Measurements from ENCODE around the gene MPP1. TPM values are rescaled to one million over a fixed set of nuclear protein-coding genes. Genes with fewer than 3 reads are reported as not detected.

Gene MPP1
- total RNA-seq, 1 experiment from 2014 or later: 27.0 TPM

DNA sequence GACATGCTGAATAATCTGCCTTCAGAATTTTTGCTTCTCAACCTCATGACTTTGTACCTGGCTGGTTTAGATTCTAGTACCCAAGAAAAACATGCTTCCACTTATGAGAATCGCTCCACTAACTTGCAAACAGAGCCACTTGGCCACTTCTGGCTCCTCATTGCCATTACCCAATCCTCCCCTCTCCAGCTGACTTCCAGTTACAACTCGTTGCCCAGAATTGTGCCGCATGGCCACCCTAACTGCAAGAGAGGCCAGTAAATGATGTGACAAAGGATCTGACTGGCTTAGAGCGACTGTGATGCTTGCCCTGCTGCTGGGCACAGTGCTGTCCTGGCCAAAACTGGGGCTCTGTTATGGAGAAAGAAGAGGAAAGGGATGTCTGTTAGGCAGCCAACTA is 46.6 kb downstream of the MPP1 start:
- DNase-seq: no peak
- intact Hi-C loops (cut with micrococcal nuclease; ENCODE audit: unreplicated experiment): no loop called here
- Histone ChIP-seq H3K36me3 (ENCODE audit: control insufficient read depth, insufficient read depth, low read length) (no peaks in the 10 kb centered on the region), H3K4me3 (ENCODE audit: low read depth, low read length) (no peak overlapping the region), H3K9me3 (no peaks in the 10 kb centered on the region), H3K27me3 (replicated peaks; ENCODE audit: control insufficient read depth, insufficient read depth, low read length) (no peaks in the 10 kb centered on the region), H3K4me1 (no peaks in the 10 kb centered on the region)
- Mint-ChIP-seq H3K4me1 (ENCODE audit: low read depth, unreplicated experiment) (no peaks in the 10 kb centered on the region), H3K36me3 (ENCODE audit: insufficient read depth, unreplicated experiment) (peaks cover 9% of the 10 kb centered on the region), H3K27ac (ENCODE audit: unreplicated experiment) (no peak overlapping the region), H3K27me3 (ENCODE audit: insufficient read depth, unreplicated experiment) (no peaks in the 10 kb centered on the region), H3K4me3 (ENCODE audit: unreplicated experiment) (no peak overlapping the region), H3K9me3 (ENCODE audit: unreplicated experiment) (no peaks in the 10 kb centered on the region)
- TF ChIP-seq, protein P1, sequence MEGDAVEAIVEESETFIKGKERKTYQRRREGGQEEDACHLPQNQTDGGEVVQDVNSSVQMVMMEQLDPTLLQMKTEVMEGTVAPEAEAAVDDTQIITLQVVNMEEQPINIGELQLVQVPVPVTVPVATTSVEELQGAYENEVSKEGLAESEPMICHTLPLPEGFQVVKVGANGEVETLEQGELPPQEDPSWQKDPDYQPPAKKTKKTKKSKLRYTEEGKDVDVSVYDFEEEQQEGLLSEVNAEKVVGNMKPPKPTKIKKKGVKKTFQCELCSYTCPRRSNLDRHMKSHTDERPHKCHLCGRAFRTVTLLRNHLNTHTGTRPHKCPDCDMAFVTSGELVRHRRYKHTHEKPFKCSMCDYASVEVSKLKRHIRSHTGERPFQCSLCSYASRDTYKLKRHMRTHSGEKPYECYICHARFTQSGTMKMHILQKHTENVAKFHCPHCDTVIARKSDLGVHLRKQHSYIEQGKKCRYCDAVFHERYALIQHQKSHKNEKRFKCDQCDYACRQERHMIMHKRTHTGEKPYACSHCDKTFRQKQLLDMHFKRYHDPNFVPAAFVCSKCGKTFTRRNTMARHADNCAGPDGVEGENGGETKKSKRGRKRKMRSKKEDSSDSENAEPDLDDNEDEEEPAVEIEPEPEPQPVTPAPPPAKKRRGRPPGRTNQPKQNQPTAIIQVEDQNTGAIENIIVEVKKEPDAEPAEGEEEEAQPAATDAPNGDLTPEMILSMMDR (IDR thresholded peaks at IDR 0.05; ENCODE audit: insufficient read depth in 1 of 2, low read depth in 1 of 2, low read length in 1 of 2, severe bottlenecking in 1 of 2, unreplicated experiment in 1 of 2): no peak
- POLR2A ChIA-PET: no interaction called here
- CTCF ChIA-PET: no interaction called here
- BruUV-seq (replicated peaks): no TSS peak

DNA sequence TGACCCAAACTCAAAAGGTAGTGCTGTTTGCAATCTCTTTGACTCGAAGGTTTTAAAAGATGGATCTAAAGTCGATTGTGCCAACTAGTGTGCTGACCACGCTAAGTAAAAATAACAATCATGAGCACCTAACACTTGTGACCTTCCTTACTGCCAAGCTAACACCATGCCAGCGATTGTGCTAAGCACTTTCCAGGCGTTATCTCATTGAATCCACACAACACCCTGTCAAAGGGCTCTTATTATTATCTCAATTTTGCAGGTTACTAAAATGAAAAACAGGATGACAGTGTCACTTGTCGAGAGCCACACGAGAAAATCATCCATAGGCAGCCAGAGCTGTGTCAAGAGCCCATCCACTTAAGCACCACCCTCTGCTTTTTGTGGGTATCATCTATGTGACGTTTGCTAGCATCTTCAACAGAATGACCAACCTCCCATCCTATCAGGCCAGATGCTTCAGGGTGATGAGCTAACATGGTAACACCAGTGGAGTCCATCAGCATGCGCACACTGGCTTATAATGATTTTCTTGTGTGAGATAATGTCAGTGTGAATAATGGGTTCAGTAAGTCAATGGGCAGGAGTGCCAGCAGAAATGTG is 53.5 kb downstream of the MPP1 start:
- BruUV-seq (replicated peaks): no TSS peak
- ChIA-PET POLR2A (no interaction called here), CTCF (no interaction called here)
- Mint-ChIP-seq H3K4me1 (ENCODE audit: low read depth, unreplicated experiment) (no peaks in the 10 kb centered on the region), H3K27ac (ENCODE audit: unreplicated experiment) (no peak overlapping the region), H3K4me3 (ENCODE audit: unreplicated experiment) (peak overlapping the region; percentile 59), H3K9me3 (ENCODE audit: unreplicated experiment) (no peaks in the 10 kb centered on the region), H3K36me3 (ENCODE audit: insufficient read depth, unreplicated experiment) (no peaks in the 10 kb centered on the region), H3K27me3 (ENCODE audit: insufficient read depth, unreplicated experiment) (peaks cover 17% of the 10 kb centered on the region)
- H3K4me1 ChIP-seq: no peaks in the 10 kb centered on the region
- intact Hi-C loops (cut with micrococcal nuclease; ENCODE audit: unreplicated experiment): no loop called here
- TF ChIP-seq, protein P1 (IDR thresholded peaks at IDR 0.05; ENCODE audit: insufficient read depth in 1 of 2, low read depth in 1 of 2, low read length in 1 of 2, severe bottlenecking in 1 of 2, unreplicated experiment in 1 of 2): no peak
- DNase-seq: no peak
- no peaks in the 10 kb centered on the region for H3K36me3 ChIP-seq (ENCODE audit: control insufficient read depth, insufficient read depth, low read length)
- no peak overlapping the region for H3K4me3 ChIP-seq (ENCODE audit: low read depth, low read length)
- 0 out of 2 replicates have a peak, but pooled peaks cover 2% of the 10 kb centered on the region for H3K27me3 ChIP-seq (replicated peaks; ENCODE audit: control insufficient read depth, insufficient read depth, low read length)
- H3K9me3 ChIP-seq: no peaks in the 10 kb centered on the region

DNA sequence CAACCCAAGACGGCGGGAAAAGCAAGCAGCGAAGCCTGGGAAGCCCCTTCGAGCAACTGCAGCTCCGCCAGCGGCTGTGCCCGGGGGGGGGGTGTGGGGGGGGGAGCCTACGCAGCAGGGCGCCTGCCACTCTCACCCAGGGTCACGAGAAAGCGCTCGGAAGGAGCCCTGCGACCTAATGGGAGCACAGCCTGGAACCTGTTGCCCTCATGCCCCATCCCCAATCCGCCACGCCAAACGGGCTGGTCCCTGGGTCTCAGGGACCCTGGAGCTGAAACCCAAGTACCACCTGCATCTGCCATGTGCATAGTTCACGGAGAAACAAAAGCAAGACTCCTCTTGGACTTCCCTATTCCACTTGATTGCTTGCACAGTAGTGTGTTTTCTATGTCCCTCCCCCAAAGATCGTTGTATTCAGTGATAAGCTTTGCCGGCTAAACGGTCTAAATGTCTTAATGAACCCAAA is 54.0 kb downstream of the MPP1 start:
- no TSS peak for BruUV-seq (replicated peaks)
- Histone ChIP-seq H3K9me3 (no peaks in the 10 kb centered on the region), H3K4me3 (ENCODE audit: low read depth, low read length) (no peak overlapping the region; the same call in 1 of the 2 replicates), H3K27me3 (replicated peaks; ENCODE audit: control insufficient read depth, insufficient read depth, low read length) (0 out of 2 replicates have a peak, but pooled peaks cover 2% of the 10 kb centered on the region), H3K4me1 (no peaks in the 10 kb centered on the region), H3K36me3 (ENCODE audit: control insufficient read depth, insufficient read depth, low read length) (no peaks in the 10 kb centered on the region)
- Mint-ChIP-seq H3K36me3 (ENCODE audit: insufficient read depth, unreplicated experiment) (no peaks in the 10 kb centered on the region), H3K27ac (ENCODE audit: unreplicated experiment) (no peak overlapping the region), H3K4me1 (ENCODE audit: low read depth, unreplicated experiment) (no peaks in the 10 kb centered on the region), H3K9me3 (ENCODE audit: unreplicated experiment) (no peaks in the 10 kb centered on the region), H3K27me3 (ENCODE audit: insufficient read depth, unreplicated experiment) (peaks cover 17% of the 10 kb centered on the region), H3K4me3 (ENCODE audit: unreplicated experiment) (peak overlapping the region; percentile 59)
- POLR2A ChIA-PET: no interaction called here
- no peak for DNase-seq
- intact Hi-C loops (cut with micrococcal nuclease; ENCODE audit: unreplicated experiment): no loop called here
- CTCF ChIA-PET: interaction anchor here (1.6 kb wide), 1 partner anchor 11 kb away, joined by 4 read pairs; the partner anchor contains the start of gene DKC1
- TF ChIP-seq, protein P1 (IDR thresholded peaks at IDR 0.05; ENCODE audit: insufficient read depth in 1 of 2, low read depth in 1 of 2, low read length in 1 of 2, severe bottlenecking in 1 of 2, unreplicated experiment in 1 of 2): no peak
